Epidermal melanocyte (primary cell): ENCODE measurements around the gene BCAS3.
"Not testable (repeated sequence)": the region's sequence is repeated elsewhere in the genome, so short reads cannot be mapped to it uniquely, and the experiment has no call there.

Experiments used
- DNase-seq: peaks from one replicate; pipeline ENCODE4 v3.0.0; 2011; ENCODE audit warnings: low spot score; ENCODE audit not compliant: insufficient read length

The BCAS3 gene

DNA sequence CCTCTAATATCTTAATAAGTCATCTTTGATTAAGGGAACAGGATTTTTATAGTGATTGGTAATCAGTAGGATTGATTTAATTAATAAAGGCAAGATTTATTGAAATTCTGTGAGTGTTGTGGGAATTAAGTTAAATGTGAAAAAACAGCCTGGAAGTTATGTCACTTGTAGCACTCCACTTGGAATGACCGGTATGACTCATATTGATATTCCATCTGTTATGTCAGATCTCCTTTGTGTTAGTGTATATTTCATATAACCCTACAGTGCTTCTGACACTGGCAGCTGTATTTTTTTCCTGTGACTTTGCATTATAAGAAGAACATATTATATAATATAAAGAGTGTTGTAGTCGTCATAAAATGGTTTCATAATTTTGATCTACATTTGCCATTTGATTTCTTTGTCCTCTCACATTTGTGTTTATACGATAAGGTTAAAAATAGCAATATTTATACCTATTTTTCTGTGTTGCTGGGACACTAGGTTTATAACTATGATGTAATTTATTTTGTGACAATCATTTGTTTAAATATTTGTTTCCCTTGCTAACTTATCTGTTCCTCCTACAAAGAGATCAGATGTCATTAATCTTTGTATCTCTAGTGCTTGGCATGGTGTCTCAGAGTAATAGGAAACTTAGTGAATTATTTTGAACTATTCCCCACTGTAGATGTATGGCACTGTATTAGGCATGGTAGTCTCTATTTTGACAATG, 249.0 kb downstream of the BCAS3 start:
- no peak for DNase-seq

GRCh38 chr17:60933739-60934138, 256.1 kb downstream of the BCAS3 start:
- DNase-seq, result no peak

GRCh38 chr17:60934723-60935122, 257.1 kb downstream of the BCAS3 start:
- no peak for DNase-seq

GRCh38 chr17:60935991-60936390, 258.3 kb downstream of the BCAS3 start:
- DNase-seq, result not testable (repeated sequence)

DNA sequence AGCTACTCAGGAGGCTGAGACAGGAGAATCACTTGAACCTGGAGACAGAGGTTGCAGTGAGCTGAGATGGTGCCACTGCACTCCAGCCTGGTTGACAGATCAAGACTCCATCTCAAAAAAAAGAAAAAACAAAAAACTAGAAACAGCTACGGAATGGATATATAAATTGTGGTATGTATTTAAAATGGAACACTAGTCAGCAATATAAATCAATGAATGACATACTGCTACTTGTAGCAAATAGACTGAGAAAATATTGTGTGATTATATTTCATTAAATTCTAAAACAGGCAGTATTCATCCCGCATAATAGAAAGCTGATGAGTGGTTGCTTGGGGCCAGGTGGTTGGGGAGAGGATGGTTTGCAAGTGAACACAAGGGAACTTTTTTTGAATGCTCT, 261.7 kb downstream of the BCAS3 start:
- no peak for DNase-seq

- no peak for DNase-seq
Measured at GRCh38 chr17:60941028-60941427, 263.4 kb downstream of the BCAS3 start.

DNA sequence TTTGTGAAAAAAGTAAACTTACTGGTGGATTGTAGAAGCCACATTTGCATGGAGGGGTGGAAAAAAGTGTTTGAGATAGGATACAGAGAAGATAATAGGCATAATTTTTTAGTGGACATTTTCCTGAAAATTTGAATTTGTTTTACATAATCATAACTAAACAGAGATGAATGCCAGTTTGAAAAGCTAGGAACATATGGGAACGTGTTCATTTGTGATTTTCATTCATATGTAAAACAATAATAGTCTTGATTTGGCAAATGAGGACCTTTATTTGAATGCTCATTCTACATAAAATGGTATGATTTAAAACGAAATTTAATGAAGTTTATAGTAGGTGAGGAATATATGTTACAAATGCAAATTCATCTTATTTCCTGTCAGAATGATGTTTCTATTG, 263.9 kb downstream of the BCAS3 start:
- no peak for DNase-seq

DNA sequence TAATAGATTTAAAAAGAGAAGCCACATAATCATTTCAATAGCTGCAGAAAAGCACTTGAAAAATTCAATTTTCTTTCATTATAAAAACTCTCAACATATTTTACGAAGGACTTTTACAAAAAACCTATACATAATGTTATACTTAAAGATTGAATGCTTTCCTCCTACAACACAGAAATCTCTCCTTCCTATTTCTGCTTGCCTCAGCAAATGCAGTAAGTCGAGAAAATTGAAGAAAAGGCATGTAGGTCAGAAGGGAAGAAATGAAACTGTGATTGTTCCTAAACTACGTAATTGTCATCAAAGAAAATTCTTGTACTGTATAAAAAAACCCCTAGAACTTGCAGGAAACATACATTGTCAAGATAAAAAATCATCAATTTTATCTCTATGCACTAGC, 267.1 kb downstream of the BCAS3 start:
- no peak for DNase-seq

GRCh38 chr17:60947100-60947499, 269.4 kb downstream of the BCAS3 start:
- DNase-seq, result no peak

GRCh38 chr17:60947543-60947942, 269.9 kb downstream of the BCAS3 start:
- DNase-seq, result no peak

- DNase-seq, result no peak
Measured at GRCh38 chr17:60952747-60953146, 275.1 kb downstream of the BCAS3 start.

DNA sequence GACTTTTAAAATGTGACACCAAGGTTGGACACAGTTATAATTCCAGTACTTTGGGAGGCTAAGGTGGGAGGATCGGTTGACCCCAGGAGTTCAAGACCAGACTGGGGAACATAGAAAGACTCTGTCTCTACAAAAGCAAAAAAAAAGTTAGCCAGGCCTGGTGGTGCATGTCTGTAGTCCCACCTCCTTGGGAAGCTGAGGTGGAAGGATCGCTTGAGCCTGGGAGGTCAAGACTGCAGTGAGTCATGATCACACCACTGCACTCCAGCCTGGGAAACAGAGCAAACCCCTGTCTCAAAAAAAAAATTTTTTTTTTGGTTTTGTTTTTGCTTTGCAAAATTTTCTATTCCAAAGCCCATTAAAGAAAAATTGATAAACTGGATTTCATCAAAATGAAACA, 281.4 kb downstream of the BCAS3 start:
- DNase-seq, result no peak

- no peak for DNase-seq
Measured at GRCh38 chr17:60959696-60960095, 282.0 kb downstream of the BCAS3 start.

GRCh38 chr17:60960398-60961065, 282.9 kb downstream of the BCAS3 start:
- DNase-seq, result no peak

DNA sequence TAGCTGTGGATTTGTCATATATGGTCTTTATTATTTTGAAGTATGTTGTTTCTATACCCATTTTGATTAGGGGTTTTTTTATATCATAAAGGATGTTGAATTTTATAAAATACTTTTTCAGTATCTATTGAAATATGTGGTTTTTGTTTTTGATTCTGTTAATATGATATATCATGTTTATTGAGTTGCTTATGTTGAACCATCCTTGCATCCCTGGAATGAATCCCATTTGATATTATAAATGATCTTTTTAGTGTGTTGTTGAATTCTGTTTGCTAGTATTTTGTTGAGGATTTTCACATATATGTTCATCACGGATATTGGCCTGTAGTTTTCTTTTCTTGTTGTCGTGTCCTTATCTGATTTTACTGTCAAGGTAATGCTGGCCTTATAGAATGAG, 286.5 kb downstream of the BCAS3 start:
- no peak for DNase-seq

- DNase-seq, result no peak
Measured at GRCh38 chr17:60968266-60968665, 290.6 kb downstream of the BCAS3 start.

GRCh38 chr17:60969500-60970037, 291.9 kb downstream of the BCAS3 start:
- DNase-seq, result no peak

DNA sequence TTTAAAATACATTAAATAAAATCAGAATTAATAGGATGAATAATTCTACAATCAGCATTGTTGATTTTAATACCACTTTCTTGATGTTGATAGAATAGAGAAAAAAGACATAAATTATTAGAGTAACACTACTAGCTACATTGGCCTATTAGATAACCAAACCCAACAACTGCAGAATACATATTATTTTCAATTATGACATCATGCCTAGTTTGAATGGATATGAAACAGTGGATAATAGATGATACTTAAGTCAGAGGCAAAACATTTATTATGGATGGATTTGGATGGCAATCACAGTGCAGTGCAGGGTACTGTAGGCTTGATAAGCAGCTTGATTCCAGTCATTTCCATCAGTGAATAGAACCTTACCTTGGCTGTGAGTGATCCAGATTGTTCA, 293.1 kb downstream of the BCAS3 start:
- no peak for DNase-seq

GRCh38 chr17:60971515-60972369, 294.1 kb downstream of the BCAS3 start:
- DNase-seq, result peak; percentile 73

- not testable (repeated sequence) for DNase-seq
Measured at GRCh38 chr17:60976861-60977260, 299.2 kb downstream of the BCAS3 start.

DNA sequence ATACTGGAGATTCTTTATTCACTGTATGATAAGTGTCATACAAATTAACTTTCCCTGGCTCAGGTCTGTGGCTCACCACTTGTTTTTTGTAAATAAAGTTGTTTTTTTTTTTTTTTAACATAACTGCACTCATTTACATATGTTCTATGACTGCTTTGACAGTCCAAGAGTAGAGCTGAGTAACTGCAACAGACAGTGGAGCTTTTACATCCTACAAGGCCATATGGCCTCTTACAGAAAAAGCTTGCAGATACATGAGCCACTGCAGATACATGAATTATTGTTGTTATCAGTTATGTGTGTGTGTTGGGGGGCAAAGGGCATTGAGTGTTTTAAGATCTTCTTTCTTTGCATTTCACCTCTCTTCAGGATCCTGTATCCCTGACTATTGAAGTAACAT, 311.7 kb downstream of the BCAS3 start:
- no peak for DNase-seq

DNA sequence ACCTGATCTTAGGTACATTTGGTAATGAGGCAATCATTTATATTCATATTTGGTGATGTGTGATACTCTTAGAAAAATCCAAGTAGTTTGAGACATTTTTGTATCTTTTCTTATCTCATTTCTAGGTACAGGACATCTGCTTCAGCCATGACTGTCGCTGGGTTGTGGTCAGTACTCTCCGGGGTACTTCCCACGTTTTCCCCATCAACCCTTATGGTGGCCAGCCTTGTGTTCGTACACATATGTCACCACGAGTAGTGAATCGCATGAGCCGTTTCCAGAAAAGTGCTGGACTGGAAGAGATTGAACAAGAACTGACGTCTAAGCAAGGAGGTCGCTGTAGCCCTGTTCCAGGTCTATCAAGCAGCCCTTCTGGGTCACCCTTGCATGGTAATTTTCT, 312.2 kb downstream of the BCAS3 start:
- DNase-seq, result no peak
